ENCODE results near the gene NANOS2. TPM values are rescaled to one million over a fixed set of nuclear protein-coding genes. Genes with fewer than 3 reads are reported as not detected.
A peak's percentile ranks its signal among the peaks of the same experiment; 100 is the strongest.

Gene NANOS2
- total and polyA plus RNA-seq, 2 experiments from 2014 or later: not detected

- WGBS, 2 experiments (ENCODE audit: low coverage in 1 of 2, low lambda C conversion rate in 2 of 2, missing lambda C conversion rate in 2 of 2): 7 to 9% methylated on average over 33 of the region's 33 CpGs
- no peaks in the 10 kb centered on the region for H3K27me3 ChIP-seq (replicated peaks; ENCODE audit: insufficient read depth)
- peak overlapping the region; percentile 24; the same call in 1 of the 2 replicates for H3K4me3 ChIP-seq
- in situ Hi-C loops (cut with MboI): no loop called here
- H3K27ac ChIP-seq: no peak overlapping the region
- peak overlapping the region; percentile 48 for H2AFZ ChIP-seq
- H3K4me2 ChIP-seq (ENCODE audit: unreplicated experiment): peak overlapping the region; percentile 56
- peaks cover 3% of the 10 kb centered on the region; the same call in 1 of the 2 replicates for H3K4me1 ChIP-seq (ENCODE audit: insufficient read depth)
- no peaks in the 10 kb centered on the region for H3K9me3 ChIP-seq (ENCODE audit: low read depth)
- peak; percentile 92 for DNase-seq
- no peaks in the 10 kb centered on the region for H3K9me2 ChIP-seq (ENCODE audit: insufficient read depth)
- H3K79me2 ChIP-seq (ENCODE audit: insufficient read depth): no peaks in the 10 kb centered on the region
- H3K36me3 ChIP-seq (ENCODE audit: low read depth): no peaks in the 10 kb centered on the region
- no peaks in the 10 kb centered on the region for H3F3A ChIP-seq (ENCODE audit: insufficient read depth)
- TF ChIP-seq EZH2 (IDR thresholded peaks at IDR 0.05; ENCODE audit: insufficient read depth, poor library complexity, severe bottlenecking) (no peak), EZH2phosphoT487 (IDR thresholded peaks at IDR 0.05; ENCODE audit: insufficient read depth, low read depth) (no peak)
- no peak overlapping the region for H3K9ac ChIP-seq
- no peaks in the 10 kb centered on the region for H4K20me1 ChIP-seq (ENCODE audit: insufficient read depth)
These were observed 13.1 kb upstream of the NANOS2 start for GRCh38 chr19:45927565-45928261.

- in situ Hi-C loops (cut with MboI): no loop called here
- no peak for DNase-seq
- 59 to 64% methylated on average over 6 of the region's 6 CpGs for WGBS, 2 experiments (ENCODE audit: low coverage in 1 of 2, low lambda C conversion rate in 2 of 2, missing lambda C conversion rate in 2 of 2)
These were observed 10.4 kb upstream of the NANOS2 start for GRCh38 chr19:45924891-45925447.

DNA sequence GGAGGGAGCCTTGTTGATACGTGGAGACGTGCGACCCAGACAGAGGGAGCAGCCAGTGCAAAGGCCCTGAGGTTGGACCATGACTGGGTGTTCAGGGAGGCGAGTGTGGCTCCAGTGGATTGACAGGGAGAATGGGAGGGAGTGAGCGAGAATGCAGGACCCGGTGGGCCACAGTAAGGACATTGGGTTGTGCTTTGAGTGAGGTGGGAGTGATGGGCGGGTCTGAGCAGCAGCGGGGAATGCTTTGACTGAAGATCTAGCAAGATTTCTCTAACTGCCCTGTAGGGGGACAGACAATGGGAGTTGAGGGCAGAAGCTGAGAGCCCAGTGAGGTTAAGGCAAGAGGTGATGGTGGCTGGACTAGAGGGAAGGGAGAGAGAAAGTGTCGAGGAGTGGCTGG, 7.7 kb upstream of the NANOS2 start:
- no peak overlapping the region for H3K4me3 ChIP-seq
- 35 to 40% methylated on average over 9 of the region's 9 CpGs for WGBS, 2 experiments (ENCODE audit: low coverage in 1 of 2, low lambda C conversion rate in 2 of 2, missing lambda C conversion rate in 2 of 2)
- no peaks in the 10 kb centered on the region for H3K9me2 ChIP-seq (ENCODE audit: insufficient read depth)
- H3K36me3 ChIP-seq (ENCODE audit: low read depth): no peaks in the 10 kb centered on the region
- H3K4me2 ChIP-seq (ENCODE audit: unreplicated experiment): no peak overlapping the region
- TF ChIP-seq EZH2 (IDR thresholded peaks at IDR 0.05; ENCODE audit: insufficient read depth, poor library complexity, severe bottlenecking): no peak
- no peak for TF ChIP-seq EZH2phosphoT487 (IDR thresholded peaks at IDR 0.05; ENCODE audit: insufficient read depth, low read depth)
- H2AFZ ChIP-seq: no peak overlapping the region
- no peaks in the 10 kb centered on the region for H3F3A ChIP-seq (ENCODE audit: insufficient read depth)
- H3K79me2 ChIP-seq (ENCODE audit: insufficient read depth): no peaks in the 10 kb centered on the region
- H3K9ac ChIP-seq: no peak overlapping the region
- H3K27me3 ChIP-seq (replicated peaks; ENCODE audit: insufficient read depth): peaks cover 13% of the 10 kb centered on the region; the same call in 1 of the 2 replicates
- H4K20me1 ChIP-seq (ENCODE audit: insufficient read depth): no peaks in the 10 kb centered on the region
- peak; percentile 22 for DNase-seq
- in situ Hi-C loops (cut with MboI): no loop called here
- no peaks in the 10 kb centered on the region for H3K4me1 ChIP-seq (ENCODE audit: insufficient read depth)
- no peak overlapping the region for H3K27ac ChIP-seq
- no peaks in the 10 kb centered on the region for H3K9me3 ChIP-seq (ENCODE audit: low read depth)

More at GRCh38 chr19:45924891-45925447, 10.4 kb upstream of the NANOS2 start:
- H3K27ac ChIP-seq: no peak overlapping the region
- peaks cover 3% of the 10 kb centered on the region; the same call in 1 of the 2 replicates for H3K4me1 ChIP-seq (ENCODE audit: insufficient read depth)
- H3K9me2 ChIP-seq (ENCODE audit: insufficient read depth): no peaks in the 10 kb centered on the region
- H3K4me3 ChIP-seq: no peak overlapping the region
- H3F3A ChIP-seq (ENCODE audit: insufficient read depth): no peaks in the 10 kb centered on the region
- no peaks in the 10 kb centered on the region for H4K20me1 ChIP-seq (ENCODE audit: insufficient read depth)
- H2AFZ ChIP-seq: no peak overlapping the region
- no peaks in the 10 kb centered on the region for H3K36me3 ChIP-seq (ENCODE audit: low read depth)
- H3K79me2 ChIP-seq (ENCODE audit: insufficient read depth): no peaks in the 10 kb centered on the region
- no peaks in the 10 kb centered on the region for H3K27me3 ChIP-seq (replicated peaks; ENCODE audit: insufficient read depth)
- no peaks in the 10 kb centered on the region for H3K9me3 ChIP-seq (ENCODE audit: low read depth)
- TF ChIP-seq EZH2phosphoT487 (IDR thresholded peaks at IDR 0.05; ENCODE audit: insufficient read depth, low read depth) (no peak), EZH2 (IDR thresholded peaks at IDR 0.05; ENCODE audit: insufficient read depth, poor library complexity, severe bottlenecking) (no peak)
- H3K9ac ChIP-seq: no peak overlapping the region
- no peak overlapping the region for H3K4me2 ChIP-seq (ENCODE audit: unreplicated experiment)

- Histone ChIP-seq H3K27me3 (replicated peaks; ENCODE audit: insufficient read depth) (peaks cover 14% of the 10 kb centered on the region; the same call in 1 of the 2 replicates), H3K27ac (no peak overlapping the region), H3F3A (ENCODE audit: insufficient read depth) (no peaks in the 10 kb centered on the region), H4K20me1 (ENCODE audit: insufficient read depth) (no peaks in the 10 kb centered on the region), H2AFZ (no peak overlapping the region), H3K9ac (no peak overlapping the region), H3K79me2 (ENCODE audit: insufficient read depth) (no peaks in the 10 kb centered on the region), H3K4me1 (ENCODE audit: insufficient read depth) (no peaks in the 10 kb centered on the region), H3K4me3 (no peak overlapping the region), H3K36me3 (ENCODE audit: low read depth) (no peaks in the 10 kb centered on the region), H3K9me3 (ENCODE audit: low read depth) (no peaks in the 10 kb centered on the region), H3K4me2 (ENCODE audit: unreplicated experiment) (no peak overlapping the region), H3K9me2 (ENCODE audit: insufficient read depth) (no peaks in the 10 kb centered on the region)
- in situ Hi-C loops (cut with MboI): no loop called here
- DNase-seq: no peak
- TF ChIP-seq EZH2phosphoT487 (IDR thresholded peaks at IDR 0.05; ENCODE audit: insufficient read depth, low read depth): no peak
- no peak for TF ChIP-seq EZH2 (IDR thresholded peaks at IDR 0.05; ENCODE audit: insufficient read depth, poor library complexity, severe bottlenecking)
- WGBS, 2 experiments (ENCODE audit: low coverage in 1 of 2, low lambda C conversion rate in 2 of 2, missing lambda C conversion rate in 2 of 2): 49 to 59% methylated on average over 7 to 8 of the region's 8 CpGs
These were observed 5.9 kb upstream of the NANOS2 start for GRCh38 chr19:45920458-45920857.
